Measurements from ENCODE around the gene CUL7.

CUL7 gene

DNA sequence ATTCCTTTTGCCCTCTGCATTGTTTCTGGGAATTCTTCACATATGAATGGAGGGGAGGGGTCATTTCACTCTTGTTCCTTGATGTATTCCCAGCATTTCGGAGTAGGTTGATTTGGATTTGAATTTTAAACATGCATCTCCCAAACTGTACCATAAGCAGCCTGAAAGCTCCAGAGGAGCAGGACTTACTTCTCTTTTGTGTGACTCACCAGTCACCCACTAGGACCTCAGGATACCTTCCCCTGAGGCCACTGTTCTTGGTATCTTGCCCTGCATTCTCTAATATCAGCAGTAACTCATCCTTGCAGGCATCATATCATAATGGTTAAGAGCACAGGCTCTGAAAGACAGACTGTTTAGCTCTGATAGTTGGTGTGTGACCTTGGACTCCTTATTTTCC is 4.9 kb upstream of the CUL7 start:
- H3K4me3 ChIP-seq (replicated peaks; ENCODE audit: low read depth, low read length): peak overlapping the region; percentile 100
- TF ChIP-seq, protein P1, sequence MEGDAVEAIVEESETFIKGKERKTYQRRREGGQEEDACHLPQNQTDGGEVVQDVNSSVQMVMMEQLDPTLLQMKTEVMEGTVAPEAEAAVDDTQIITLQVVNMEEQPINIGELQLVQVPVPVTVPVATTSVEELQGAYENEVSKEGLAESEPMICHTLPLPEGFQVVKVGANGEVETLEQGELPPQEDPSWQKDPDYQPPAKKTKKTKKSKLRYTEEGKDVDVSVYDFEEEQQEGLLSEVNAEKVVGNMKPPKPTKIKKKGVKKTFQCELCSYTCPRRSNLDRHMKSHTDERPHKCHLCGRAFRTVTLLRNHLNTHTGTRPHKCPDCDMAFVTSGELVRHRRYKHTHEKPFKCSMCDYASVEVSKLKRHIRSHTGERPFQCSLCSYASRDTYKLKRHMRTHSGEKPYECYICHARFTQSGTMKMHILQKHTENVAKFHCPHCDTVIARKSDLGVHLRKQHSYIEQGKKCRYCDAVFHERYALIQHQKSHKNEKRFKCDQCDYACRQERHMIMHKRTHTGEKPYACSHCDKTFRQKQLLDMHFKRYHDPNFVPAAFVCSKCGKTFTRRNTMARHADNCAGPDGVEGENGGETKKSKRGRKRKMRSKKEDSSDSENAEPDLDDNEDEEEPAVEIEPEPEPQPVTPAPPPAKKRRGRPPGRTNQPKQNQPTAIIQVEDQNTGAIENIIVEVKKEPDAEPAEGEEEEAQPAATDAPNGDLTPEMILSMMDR (IDR thresholded peaks at IDR 0.05; ENCODE audit: low read depth, low read length, missing control alignments): no peak
- DNase-seq (ENCODE audit: extremely low read depth, low read depth): no peak

DNA sequence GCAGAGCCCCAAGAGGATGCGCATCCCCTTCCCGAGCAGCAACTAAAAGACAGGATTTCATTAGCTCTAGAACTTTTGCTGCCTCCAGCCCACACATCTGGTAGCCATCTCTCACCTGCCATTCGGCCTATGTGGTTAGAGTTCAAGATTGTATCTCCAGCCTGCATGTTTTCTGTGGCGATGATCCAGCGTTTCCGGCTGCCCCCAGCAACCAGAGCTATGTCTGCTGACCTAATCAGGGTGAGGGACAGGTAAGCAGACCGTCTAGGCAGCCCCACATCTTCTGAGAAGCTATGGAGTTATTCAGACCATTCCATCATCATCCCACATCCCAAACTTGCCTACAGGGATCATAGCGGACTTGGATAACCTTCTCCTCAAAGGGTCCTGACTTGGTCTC is 2.3 kb upstream of the CUL7 start:
- TF ChIP-seq, protein P1 (IDR thresholded peaks at IDR 0.05; ENCODE audit: low read depth, low read length, missing control alignments): no peak
- no peak for DNase-seq (ENCODE audit: extremely low read depth, low read depth)
- no peak overlapping the region for H3K4me3 ChIP-seq (replicated peaks; ENCODE audit: low read depth, low read length)

DNA sequence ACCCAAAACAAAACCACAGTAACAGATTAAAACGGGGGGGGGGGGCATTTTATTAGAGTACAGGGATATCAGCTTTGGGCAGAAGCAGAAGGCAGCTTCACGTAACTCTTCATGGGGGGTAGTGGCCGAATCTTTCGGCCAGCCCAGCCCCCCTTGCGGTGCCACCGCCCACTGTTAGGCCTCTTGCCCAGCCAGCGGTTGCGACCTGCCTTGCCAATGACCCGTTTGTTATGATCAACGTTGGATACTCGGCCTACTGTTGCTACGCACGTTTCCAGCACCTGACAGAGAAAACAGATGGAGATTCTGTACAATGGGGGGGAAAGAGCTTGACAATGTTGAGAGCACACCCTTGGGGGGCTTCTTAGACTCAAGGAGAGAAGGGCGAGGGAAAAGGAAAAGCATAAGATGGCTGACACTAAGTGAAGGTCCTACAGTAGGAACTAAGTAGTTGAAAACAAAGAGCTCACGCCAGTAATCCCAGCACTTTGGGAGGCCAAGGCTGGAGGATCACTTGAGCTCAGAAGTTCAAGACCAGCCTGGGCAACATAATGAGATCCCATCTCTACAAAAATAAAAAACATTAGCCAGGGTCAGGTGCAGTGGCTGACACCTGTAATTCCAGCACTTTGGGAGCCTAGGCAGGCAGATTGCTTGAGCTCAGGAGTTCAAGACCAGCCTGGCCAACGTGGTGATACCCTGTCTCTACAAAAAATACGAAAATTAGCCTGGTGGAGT is 724 bp upstream of the CUL7 start:
- DNase-seq (ENCODE audit: extremely low read depth, low read depth): no peak
- TF ChIP-seq, protein P1 (IDR thresholded peaks at IDR 0.05; ENCODE audit: low read depth, low read length, missing control alignments): no peak
- peak overlapping the region; percentile 74 for H3K4me3 ChIP-seq (replicated peaks; ENCODE audit: low read depth, low read length)

DNA sequence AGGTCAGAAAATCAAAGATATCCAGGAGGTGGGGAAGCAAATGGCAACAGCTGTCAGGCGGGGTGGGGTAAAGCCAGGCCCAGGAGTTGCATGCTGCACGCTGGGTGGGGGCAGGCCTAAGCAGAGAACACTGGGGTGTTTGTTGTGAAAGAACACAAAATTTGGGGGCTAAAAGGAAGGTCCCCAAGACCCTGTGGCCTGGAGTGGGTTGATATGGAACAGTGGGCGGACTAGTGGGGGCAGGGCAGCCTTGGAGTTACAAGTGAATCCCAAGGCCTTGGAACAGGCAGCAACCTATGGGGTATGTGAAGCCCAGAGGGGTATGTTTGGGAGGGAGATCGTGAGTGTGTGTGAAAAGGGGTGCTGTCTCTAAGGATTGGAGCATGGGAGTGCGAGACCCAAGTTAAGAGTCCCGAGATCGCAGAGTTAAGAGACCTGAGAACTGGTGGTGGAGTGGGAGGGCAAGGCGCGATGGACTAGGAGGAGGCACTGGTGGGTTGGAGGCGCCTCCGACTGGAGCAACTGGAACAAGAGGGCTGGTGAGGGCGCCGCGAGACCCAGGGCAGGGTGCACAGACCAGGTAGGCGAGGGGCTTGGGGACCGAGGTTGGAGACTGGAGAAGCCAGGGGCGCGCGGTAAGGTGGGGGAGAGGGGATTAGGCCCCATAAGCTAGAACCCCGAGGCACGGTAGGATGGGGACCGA is 658 bp downstream of the CUL7 start:
- TF ChIP-seq, protein P1 (IDR thresholded peaks at IDR 0.05; ENCODE audit: low read depth, low read length, missing control alignments): no peak
- no peak for DNase-seq (ENCODE audit: extremely low read depth, low read depth)
- H3K4me3 ChIP-seq (replicated peaks; ENCODE audit: low read depth, low read length): peak overlapping the region; percentile 74

DNA sequence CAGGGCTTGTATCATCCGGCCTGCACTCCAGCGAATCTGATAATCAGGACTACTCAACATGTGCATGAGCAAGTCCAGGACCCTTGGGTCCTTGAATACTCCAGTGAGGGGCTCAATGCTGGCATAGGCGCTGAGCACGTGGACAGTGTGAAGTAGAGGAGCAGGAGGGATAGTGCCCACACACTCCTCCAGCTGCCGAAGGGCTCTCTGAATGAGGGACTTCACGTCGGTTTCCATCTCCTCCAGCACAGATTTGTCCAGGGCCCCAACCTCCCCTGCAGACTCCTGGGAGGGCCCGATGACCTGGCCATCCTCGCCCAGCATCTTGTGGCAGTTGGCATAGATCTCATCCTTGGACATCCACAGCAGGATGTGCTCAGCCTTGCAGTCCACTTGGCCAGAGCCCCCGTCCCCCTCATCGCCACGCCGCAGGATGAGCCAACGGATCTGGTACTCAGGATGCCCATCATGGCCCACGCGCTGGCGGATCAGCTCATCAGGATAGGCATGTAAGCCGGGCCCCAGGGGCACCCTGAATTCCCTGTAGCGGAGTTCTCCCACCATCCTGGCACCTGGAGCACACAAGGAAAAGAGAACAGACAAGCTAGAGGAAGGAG is 1.3 kb downstream of the CUL7 start:
- TF ChIP-seq, protein P1 (IDR thresholded peaks at IDR 0.05; ENCODE audit: low read depth, low read length, missing control alignments): no peak
- DNase-seq (ENCODE audit: extremely low read depth, low read depth): no peak
- peak overlapping the region; percentile 74; the same call in 1 of the 2 replicates for H3K4me3 ChIP-seq (replicated peaks; ENCODE audit: low read depth, low read length)

DNA sequence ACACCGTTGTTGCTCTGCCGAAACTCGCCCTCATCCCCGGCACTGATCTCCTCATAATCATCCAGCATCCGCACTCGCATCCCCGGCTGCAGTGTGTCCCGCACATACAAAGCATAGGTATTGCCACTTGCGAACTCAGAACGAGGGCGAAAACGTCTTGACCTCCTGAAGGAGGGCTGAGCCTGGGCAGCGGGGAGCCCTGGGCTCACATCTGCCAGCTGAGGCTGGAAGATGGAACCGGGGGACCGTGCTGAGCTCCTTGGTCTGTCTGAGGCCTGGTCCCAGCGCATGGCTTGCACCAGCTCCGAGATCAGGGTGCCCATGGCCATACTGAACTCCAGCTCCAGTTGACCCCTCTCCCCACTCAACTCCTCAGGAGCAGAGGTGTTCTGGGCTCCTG is 2.7 kb downstream of the CUL7 start:
- TF ChIP-seq, protein P1 (IDR thresholded peaks at IDR 0.05; ENCODE audit: low read depth, low read length, missing control alignments): no peak
- H3K4me3 ChIP-seq (replicated peaks; ENCODE audit: low read depth, low read length): no peak overlapping the region

More for the DNA sequence above, 2.7 kb downstream of the CUL7 start:
- DNase-seq (ENCODE audit: extremely low read depth, low read depth): no peak
